ENCODE results near the gene LPP. TPM values are rescaled to one million over a fixed set of nuclear protein-coding genes. Genes with fewer than 3 reads are reported as not detected.

The LPP gene
- total and polyA plus RNA-seq, 10 of the 15 experiments (the other 5 are each of a cell fraction or from before 2014, with no cell fraction given), result under 0.01 to 0.62 (median 0.03) TPM

DNA sequence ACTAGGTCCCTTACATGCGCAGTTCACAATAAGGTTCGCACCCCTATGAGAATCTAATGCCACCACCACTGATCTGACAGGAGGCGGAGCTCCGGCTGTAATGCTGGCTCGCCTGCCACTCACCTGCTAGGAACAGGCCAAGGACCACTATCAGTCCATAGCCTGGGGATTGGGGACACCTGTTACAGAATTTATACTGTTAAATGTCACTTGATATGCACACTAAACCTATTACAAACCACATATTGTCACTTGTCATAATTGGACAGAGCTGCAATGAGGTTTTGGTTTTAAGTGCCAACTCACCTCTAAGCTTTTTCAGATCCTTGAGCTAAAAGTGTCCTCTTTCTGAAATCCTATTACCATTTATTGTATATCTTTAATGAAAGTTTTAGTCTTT lies 509.9 kb downstream of the LPP start:
- no peak overlapping the region for H3K27ac ChIP-seq (ENCODE audit: control insufficient read depth, insufficient read depth)
- no peaks in the 10 kb centered on the region for H4K20me1 ChIP-seq (ENCODE audit: control insufficient read depth, insufficient read depth)
- FAIRE-seq, result no peak
- no peaks in the 10 kb centered on the region for H3K36me3 ChIP-seq (ENCODE audit: control insufficient read depth in 2 of 2, insufficient read depth in 2 of 2, low read length in 1 of 2)
- no peaks in the 10 kb centered on the region for H3K4me1 ChIP-seq (ENCODE audit: control insufficient read depth, insufficient read depth, low read length)
- WGBS (ENCODE audit: insufficient coverage, insufficient replicate concordance, low lambda C conversion rate, missing lambda C conversion rate), result 72% methylated on average over 5 of the region's 5 CpGs
- intact Hi-C loops (cut with micrococcal nuclease; ENCODE audit: unreplicated experiment), result loop anchor here (10.0 kb wide), 1 partner anchor 919 kb away; the partner anchor contains the start of gene BCL6
- ChIA-PET CTCF (interaction anchor here (0.9 to 2.9 kb wide), 2 partner anchors 924 to 925 kb away, joined by 3 to 12 read pairs; no protein-coding TSS in a partner anchor), RAD21 (ENCODE audit: unreplicated experiment) (no interaction called here), POLR2A (no interaction called here), SMC1A (ENCODE audit: uncharacterized antibody, unreplicated experiment) (interaction anchor here (1.1 kb wide), 1 partner anchor 923 kb away, joined by 5 read pairs; no protein-coding TSS in a partner anchor)
- no peaks in the 10 kb centered on the region for H3K27me3 ChIP-seq (replicated peaks in 1 of 2; ENCODE audit: control insufficient read depth in 2 of 2, insufficient read depth in 2 of 2, low read length in 1 of 2)
- no peaks in the 10 kb centered on the region for H3K9me3 ChIP-seq (replicated peaks; ENCODE audit: control insufficient read depth, insufficient read depth, low read length)
- H3K79me2 ChIP-seq (ENCODE audit: control insufficient read depth, insufficient read depth, low read length), result no peaks in the 10 kb centered on the region
- in situ Hi-C loops (cut with MboI), result no loop called here
- ATAC-seq, result no peak
- DNase-seq (ENCODE audit: low read depth, low spot score), result no peak
- H2AFZ ChIP-seq (ENCODE audit: control insufficient read depth, low read depth, low read length), result no peak overlapping the region
- no peak overlapping the region for H3K4me2 ChIP-seq (ENCODE audit: control insufficient read depth, insufficient read depth)
- no peak overlapping the region for H3K4me3 ChIP-seq
- no TSS peak for BruUV-seq (replicated peaks)
- no peak overlapping the region for H3K9ac ChIP-seq (ENCODE audit: control insufficient read depth, insufficient read depth, low read length)
- TF ChIP-seq MEF2B (IDR thresholded peaks at IDR 0.05; ENCODE audit: partially characterized antibody, poor library complexity, severe bottlenecking) (no peak), PAX5 (IDR thresholded peaks at IDR 0.05; ENCODE audit: borderline replicate concordance, low read depth, low read length) (no peak), SUPT20H (IDR thresholded peaks at IDR 0.05; ENCODE audit: borderline replicate concordance, control insufficient read depth, low read depth, low read length) (no peak), SMAD5 (IDR thresholded peaks at IDR 0.05; ENCODE audit: low read depth) (no peak), POU2F2 (IDR thresholded peaks at IDR 0.05; ENCODE audit: borderline replicate concordance, low read depth, low read length) (no peak)
- TF ChIP-seq, protein P1, sequence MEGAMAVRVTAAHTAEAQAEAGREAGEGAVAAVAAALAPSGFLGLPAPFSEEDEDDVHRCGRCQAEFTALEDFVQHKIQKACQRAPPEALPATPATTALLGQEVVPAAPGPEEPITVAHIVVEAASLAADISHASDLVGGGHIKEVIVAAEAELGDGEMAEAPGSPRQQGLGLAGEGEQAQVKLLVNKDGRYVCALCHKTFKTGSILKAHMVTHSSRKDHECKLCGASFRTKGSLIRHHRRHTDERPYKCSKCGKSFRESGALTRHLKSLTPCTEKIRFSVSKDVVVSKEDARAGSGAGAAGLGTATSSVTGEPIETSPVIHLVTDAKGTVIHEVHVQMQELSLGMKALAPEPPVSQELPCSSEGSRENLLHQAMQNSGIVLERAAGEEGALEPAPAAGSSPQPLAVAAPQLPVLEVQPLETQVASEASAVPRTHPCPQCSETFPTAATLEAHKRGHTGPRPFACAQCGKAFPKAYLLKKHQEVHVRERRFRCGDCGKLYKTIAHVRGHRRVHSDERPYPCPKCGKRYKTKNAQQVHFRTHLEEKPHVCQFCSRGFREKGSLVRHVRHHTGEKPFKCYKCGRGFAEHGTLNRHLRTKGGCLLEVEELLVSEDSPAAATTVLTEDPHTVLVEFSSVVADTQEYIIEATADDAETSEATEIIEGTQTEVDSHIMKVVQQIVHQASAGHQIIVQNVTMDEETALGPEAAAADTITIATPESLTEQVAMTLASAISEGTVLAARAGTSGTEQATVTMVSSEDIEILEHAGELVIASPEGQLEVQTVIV (IDR thresholded peaks at IDR 0.05; ENCODE audit: borderline replicate concordance, partially characterized antibody), result no peak
- TF ChIP-seq, protein P2, sequence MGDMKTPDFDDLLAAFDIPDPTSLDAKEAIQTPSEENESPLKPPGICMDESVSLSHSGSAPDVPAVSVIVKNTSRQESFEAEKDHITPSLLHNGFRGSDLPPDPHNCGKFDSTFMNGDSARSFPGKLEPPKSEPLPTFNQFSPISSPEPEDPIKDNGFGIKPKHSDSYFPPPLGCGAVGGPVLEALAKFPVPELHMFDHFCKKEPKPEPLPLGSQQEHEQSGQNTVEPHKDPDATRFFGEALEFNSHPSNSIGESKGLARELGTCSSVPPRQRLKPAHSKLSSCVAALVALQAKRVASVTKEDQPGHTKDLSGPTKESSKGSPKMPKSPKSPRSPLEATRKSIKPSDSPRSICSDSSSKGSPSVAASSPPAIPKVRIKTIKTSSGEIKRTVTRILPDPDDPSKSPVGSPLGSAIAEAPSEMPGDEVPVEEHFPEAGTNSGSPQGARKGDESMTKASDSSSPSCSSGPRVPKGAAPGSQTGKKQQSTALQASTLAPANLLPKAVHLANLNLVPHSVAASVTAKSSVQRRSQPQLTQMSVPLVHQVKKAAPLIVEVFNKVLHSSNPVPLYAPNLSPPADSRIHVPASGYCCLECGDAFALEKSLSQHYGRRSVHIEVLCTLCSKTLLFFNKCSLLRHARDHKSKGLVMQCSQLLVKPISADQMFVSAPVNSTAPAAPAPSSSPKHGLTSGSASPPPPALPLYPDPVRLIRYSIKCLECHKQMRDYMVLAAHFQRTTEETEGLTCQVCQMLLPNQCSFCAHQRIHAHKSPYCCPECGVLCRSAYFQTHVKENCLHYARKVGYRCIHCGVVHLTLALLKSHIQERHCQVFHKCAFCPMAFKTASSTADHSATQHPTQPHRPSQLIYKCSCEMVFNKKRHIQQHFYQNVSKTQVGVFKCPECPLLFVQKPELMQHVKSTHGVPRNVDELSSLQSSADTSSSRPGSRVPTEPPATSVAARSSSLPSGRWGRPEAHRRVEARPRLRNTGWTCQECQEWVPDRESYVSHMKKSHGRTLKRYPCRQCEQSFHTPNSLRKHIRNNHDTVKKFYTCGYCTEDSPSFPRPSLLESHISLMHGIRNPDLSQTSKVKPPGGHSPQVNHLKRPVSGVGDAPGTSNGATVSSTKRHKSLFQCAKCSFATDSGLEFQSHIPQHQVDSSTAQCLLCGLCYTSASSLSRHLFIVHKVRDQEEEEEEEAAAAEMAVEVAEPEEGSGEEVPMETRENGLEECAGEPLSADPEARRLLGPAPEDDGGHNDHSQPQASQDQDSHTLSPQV (IDR thresholded peaks at IDR 0.05), result no peak
- TF ChIP-seq, protein P3, sequence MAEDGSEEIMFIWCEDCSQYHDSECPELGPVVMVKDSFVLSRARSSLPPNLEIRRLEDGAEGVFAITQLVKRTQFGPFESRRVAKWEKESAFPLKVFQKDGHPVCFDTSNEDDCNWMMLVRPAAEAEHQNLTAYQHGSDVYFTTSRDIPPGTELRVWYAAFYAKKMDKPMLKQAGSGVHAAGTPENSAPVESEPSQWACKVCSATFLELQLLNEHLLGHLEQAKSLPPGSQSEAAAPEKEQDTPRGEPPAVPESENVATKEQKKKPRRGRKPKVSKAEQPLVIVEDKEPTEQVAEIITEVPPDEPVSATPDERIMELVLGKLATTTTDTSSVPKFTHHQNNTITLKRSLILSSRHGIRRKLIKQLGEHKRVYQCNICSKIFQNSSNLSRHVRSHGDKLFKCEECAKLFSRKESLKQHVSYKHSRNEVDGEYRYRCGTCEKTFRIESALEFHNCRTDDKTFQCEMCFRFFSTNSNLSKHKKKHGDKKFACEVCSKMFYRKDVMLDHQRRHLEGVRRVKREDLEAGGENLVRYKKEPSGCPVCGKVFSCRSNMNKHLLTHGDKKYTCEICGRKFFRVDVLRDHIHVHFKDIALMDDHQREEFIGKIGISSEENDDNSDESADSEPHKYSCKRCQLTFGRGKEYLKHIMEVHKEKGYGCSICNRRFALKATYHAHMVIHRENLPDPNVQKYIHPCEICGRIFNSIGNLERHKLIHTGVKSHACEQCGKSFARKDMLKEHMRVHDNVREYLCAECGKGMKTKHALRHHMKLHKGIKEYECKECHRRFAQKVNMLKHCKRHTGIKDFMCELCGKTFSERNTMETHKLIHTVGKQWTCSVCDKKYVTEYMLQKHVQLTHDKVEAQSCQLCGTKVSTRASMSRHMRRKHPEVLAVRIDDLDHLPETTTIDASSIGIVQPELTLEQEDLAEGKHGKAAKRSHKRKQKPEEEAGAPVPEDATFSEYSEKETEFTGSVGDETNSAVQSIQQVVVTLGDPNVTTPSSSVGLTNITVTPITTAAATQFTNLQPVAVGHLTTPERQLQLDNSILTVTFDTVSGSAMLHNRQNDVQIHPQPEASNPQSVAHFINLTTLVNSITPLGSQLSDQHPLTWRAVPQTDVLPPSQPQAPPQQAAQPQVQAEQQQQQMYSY (CRISPR knock-in tag; IDR thresholded peaks at IDR 0.05), result no peak
- TF ChIP-seq, protein P4, sequence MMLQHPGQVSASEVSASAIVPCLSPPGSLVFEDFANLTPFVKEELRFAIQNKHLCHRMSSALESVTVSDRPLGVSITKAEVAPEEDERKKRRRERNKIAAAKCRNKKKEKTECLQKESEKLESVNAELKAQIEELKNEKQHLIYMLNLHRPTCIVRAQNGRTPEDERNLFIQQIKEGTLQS (IDR thresholded peaks at IDR 0.05; ENCODE audit: borderline replicate concordance, extremely low read depth, low read depth, low read length), result no peak

Data from GM12878 (cell line).